GM19043 (cell line): ENCODE measurements around the gene ROCK2.
"Not testable (repeated sequence)": the region's sequence is repeated elsewhere in the genome, so short reads cannot be mapped to it uniquely, and the experiment has no call there.

Experiments used
- ATAC-seq: cut with Tn5 transposase; IDR thresholded peaks from one replicate; pipeline ENCODE4 v1.9.1; 2021; ENCODE audit warnings: low read depth; ENCODE audit not compliant: unreplicated experiment

ROCK2 gene

DNA sequence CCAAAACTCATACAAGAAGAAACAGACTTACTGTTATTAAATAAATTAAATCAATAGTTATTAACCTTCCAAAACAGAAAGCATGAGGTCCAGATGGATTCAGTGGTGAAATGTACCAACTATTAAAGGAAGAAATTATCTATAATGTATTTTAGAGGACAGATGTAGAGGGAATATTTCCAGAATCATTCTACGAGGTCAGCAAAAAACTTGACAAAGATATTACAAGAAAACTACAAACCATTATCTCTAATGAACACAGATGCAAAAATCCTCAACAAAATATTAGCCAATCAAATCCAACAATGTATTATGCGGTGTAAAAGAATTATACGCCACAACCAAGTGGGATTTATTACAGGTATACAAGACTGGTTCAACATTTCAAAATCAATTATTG is 63.7 kb downstream of the ROCK2 start:
- no peak for ATAC-seq

DNA sequence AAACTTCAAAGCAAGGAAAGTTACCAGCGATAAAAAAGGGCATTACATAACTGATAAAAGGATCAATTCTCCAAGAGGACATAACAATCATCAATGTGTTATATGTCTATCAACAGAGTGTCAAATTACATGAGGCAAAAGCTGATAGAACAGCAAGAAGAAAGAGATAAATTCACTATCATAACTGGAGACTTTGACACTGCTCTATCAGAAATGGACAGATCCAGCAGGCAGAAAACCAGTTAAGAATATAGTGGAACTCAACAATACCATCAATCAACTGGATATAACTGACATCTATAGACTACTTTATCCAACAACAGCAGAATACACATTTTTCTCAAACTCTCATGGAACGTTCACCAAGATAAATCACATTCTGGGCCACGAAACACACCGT is 65.0 kb downstream of the ROCK2 start:
- no peak for ATAC-seq

GRCh38 chr2:11278219-11278618 is 66.2 kb downstream of the ROCK2 start:
- ATAC-seq: no peak

DNA sequence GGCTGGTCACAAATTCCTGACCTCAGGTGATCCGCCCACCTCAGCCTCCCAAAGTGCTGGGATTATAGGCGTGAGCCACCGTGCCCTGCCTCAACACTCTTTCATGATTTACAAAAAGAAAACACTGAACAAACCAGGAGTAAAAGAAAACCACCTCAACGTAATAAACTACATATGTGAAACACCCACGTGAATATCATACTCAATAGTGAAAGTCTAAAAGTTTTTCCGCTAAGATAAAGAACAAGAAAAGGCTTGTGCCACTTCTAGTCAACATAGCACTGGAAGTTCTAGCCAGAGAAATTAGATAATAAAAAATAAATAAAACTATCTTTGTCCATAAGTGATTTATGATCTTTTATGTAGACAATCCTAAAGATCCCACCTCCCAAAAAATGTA is 68.5 kb downstream of the ROCK2 start:
- ATAC-seq: no peak

- no peak for ATAC-seq
Observed at GRCh38 chr2:11270891-11271290, 73.5 kb downstream of the ROCK2 start.

GRCh38 chr2:11267931-11268330 is 76.5 kb downstream of the ROCK2 start:
- ATAC-seq: no peak

DNA sequence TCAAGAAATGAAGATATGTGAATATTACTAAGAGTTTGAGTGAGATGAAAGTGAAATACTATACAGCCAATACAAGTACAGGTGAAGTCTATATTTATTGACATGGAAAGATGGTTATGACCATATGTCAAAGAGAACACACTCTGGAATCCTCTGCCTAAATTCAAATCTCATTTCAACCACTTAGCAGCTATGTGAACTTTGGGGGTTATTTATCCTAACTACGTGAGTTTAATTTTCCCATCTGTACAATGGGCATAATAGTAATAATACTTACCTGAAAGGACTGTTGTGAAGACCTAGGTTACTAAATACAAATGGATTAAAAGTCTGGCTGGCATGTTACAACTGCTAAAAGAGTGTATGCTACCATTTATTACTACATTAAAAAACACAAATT is 79.6 kb downstream of the ROCK2 start:
- no peak for ATAC-seq

DNA sequence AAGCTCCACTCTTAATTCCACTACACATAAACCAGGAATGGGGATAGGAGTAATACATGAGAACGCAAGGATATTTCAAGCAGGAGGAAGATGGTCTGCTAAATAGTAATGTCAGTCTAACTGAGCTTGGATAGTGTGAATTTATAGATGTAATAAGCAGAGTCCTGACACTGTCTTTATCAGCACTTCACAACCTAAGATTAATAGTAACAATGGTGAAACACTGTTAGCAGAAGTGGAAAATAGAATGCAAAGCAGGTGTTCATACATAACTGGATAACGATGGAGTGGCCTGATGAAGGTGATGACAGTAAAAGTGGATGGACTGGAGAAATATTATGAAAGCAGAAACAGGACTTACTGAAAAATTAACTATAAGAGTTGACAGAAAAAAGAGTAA is 80.4 kb downstream of the ROCK2 start:
- ATAC-seq: no peak

DNA sequence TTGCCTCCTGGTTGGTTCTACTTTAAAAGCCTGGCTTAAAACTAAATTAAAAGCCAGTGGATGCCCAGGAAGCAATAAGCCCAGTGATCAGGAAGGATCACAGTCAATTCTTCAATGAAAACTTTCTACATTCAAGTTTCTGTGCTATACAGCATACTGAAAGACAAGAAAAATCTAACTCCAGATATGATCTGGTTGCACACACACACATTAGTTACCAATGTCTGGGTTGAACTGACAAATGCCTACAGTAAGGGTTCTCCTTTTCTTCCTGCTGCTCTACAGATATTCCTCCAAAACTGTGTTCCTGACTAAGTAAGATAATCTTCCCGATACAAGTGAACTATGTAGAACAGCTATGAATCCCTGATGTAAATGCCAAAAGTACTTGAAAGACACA is 81.3 kb downstream of the ROCK2 start:
- no peak for ATAC-seq

DNA sequence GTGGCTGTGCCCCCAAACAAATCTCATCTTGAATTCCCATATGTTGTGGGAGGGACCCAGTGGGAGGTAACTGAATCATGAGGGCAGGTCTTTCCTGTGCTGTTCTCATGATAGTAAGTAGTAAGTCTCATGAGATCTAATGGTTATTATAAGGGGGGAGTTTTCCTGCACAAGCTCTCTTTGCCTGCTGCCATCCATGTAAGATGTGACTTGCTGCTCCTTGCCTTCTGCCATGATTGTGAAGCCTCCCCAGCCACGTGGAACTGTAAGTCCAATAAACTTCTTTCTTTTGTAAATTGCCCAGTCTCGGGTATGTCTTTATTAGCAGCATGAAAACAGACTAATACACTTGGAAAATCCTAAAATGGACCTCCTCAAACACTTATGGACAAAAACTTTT is 82.0 kb downstream of the ROCK2 start:
- not testable (repeated sequence) for ATAC-seq

DNA sequence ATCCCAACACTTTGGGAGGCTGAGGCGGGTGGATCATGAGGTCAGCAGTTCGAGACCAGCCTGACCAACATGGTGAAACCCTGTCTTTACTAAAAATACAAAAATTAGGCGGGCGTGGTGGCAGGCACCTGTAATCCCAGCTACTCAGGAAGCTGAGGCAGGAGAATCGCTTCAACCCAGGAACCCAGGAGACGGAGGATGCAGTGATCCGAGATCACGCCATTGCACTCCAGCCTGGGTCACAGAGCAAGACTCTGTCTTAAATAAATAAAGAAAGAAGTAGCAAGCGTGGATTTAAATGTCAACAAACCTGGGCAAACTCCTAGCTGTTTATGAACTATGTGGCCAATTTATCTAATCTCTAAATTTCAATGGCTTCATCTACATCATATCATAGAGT is 82.9 kb downstream of the ROCK2 start:
- ATAC-seq: not testable (repeated sequence)

GRCh38 chr2:11260979-11261378 is 83.5 kb downstream of the ROCK2 start:
- ATAC-seq: no peak

DNA sequence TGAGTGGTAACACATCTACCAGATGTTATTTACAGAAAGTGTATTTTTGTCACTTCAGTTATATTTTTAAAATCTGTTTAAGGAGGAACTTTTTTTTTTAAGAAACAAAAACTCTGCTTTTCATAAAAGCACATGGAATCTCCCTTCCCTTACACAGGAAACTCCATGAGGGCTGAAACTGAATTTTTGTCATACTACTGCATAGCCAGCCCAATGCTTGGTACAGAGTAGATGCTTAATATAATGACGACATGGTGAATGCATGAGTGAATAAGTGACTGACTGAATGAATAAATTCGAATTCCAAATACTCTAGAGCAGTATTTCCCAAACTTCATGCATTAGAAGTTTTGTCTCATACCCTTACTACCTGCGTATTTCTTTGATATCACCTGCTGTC is 86.5 kb downstream of the ROCK2 start:
- no peak for ATAC-seq

DNA sequence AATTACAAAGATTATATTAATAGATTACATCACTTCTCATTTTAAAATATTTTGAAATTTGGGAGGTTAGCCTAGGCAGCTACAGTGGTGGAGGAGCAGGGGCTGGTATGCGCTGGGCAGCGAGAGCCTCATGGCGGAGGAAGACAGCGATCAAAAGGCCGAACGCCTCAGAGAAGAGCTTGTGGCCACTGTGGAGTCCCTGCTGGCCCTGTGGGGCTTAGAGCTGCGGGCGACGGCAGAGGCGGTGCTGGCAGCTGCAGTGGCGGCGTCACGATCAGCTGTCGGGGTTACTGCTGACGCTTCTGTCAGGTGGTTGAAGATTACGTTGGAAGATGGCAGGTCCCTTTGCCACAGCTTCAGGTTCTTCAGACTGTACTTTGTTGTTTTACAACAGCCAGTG is 87.4 kb downstream of the ROCK2 start:
- no peak for ATAC-seq

- ATAC-seq: no peak
Observed at GRCh38 chr2:11256166-11256565, 88.3 kb downstream of the ROCK2 start.

GRCh38 chr2:11254100-11254536 is 90.3 kb downstream of the ROCK2 start:
- no peak for ATAC-seq

DNA sequence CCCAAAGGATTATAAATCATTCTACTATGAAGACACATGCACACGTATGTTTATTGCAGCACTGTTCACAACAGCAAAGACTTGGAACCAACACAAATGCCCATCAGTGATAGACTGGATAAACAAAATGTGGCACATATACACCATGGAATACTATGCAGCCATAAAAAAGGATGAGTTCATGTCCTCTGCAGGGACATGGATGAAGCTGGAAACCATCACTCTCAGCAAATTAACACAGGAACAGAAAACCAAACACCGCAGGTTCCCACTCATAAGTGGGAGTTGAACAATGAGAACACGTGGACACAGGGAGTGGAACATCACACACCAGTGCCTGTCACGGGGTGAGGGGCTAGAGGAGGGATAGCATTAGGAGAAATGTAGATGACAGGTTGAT is 92.0 kb downstream of the ROCK2 start:
- not testable (repeated sequence) for ATAC-seq

DNA sequence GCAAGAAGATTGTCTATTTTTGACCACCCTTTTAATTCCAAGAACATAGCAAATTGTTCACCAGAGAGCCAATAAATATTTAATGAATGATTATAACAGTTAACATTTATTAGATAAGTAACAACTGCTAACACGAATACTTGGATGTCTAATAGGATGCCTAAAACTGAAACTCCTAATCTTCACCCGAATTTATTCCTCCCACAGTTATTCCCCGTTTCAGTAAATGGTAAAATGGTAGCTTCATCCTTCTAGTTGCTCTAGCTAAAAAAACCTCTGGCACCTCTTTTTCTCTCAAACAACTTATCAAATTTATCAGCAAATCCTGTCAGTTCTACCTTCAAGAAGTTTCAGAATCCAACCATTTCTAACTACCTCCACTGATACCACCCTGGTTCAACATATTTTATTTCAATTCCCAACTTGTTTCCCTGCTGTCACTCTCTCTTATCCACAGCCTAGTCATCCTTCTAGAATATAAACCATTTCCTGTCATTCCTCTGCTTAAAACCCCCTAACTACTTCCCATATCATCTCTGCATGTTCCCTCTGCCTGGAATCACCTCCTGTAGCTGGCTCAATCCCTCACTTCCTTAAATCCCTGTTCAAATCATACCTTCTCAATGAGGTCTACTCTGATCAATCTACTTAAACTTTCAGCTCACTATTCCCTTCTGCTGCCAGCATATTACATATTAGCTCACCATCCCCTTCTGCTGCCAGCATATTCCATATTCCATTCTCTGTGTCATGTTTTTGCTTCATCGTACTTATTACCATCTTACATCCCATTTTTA is 93.8 kb downstream of the ROCK2 start:
- ATAC-seq: no peak

DNA sequence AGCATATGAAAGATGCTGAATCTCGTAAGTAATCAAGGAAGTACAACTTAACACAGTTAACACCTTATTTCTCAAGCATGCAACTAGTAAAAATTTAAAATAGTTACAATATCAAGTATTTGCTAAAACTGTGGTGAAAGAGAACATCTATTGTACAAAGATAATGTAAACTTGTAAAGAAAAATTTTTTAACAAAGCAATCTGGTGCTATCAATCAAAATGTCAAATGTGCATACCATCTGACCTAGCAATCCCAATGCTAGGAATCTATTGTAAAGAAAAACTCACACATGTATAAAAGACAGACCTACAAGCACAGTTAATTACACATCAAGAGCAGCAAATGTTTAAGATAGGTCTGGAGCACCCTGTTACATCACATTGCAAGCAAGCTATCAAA is 99.1 kb downstream of the ROCK2 start:
- no peak for ATAC-seq

DNA sequence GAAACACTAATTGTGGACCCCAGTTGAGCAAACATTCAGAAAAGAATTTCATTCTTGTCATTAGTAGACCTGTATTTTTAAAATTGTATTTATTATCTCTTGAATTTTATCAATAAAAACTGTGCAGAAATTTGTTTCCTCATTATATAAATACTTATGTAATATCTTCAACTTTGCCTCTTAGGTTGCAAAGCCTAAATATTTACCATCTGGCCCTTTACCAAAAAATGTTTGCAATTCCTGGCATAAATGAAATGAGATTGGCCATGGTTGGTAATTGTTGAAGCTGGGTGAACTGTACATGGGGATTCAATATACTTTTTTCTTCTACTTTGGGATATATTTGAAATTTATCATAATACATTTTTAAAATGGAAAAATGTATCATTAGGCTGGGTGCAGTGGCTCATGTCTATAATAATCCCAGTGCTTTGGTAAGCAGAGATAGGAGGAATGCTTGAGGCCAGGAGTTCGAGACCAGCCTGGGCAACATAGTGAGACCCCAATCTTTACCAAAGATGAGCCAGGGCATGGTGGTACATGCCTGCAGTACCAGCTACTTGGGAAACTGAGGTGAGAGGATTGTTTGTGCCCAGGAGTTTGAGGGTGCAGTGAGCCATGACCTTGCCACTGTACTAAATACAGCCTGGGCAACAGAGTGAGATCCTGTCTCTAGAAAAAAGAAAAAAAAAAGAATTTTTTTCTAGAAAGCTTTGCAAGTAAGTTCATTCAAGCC is 100.2 kb downstream of the ROCK2 start:
- ATAC-seq: no peak

DNA sequence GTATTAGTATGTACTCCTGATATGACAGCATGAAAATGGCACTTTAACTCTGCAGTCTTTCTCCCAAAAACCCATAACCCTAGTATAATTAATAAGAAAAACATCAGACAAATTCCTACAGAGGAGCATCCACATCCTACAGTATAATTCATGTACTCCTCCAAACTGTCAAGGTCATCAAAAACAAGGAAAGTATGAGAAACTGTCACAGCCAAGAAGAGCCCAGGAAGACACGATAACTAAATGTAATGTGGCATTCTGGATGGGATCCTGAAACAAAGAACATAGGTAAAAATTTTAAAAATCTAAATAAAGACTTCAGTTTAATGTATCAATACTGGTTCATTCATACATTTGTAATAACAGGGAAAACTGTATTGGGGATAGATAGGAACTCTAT is 100.9 kb downstream of the ROCK2 start:
- no peak for ATAC-seq

DNA sequence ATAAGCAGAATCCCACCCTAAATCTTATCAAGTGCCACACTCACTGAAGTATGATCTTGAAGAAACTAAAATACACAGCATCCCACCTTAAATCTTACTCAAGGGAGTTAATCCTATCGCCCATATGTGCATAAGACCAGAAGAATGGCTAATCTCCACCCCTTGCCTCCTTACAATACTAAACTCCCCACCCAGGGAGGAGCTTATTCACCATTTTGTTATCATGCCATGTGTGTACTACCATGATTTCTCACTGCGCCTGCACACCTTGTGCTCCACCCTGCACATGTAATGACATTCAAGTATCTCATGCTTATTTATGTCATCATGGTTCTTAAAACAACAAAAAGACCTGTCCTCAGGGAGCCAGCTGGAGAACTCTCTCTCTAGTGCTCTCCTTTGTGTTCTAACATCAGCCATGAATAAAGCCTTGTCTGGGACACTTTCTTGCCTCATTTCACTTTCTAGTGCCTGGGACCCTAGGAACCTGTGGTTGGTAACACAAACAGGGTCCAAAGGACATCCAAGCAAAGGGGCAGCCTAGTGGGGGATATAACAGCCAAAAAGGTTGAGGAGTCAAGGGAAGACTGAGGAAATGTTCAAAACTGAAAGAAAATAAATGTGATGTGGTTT is 101.8 kb downstream of the ROCK2 start:
- ATAC-seq: no peak
